HG02798 (cell line): Measurements from ENCODE around the gene PSME3IP1.

Source experiments
- ATAC-seq: cut with Tn5 transposase; IDR thresholded peaks from one replicate; pipeline ENCODE4 v1.9.1; 2021; ENCODE audit warnings: mild to moderate bottlenecking; ENCODE audit not compliant: unreplicated experiment, poor library complexity

PSME3IP1 gene

DNA sequence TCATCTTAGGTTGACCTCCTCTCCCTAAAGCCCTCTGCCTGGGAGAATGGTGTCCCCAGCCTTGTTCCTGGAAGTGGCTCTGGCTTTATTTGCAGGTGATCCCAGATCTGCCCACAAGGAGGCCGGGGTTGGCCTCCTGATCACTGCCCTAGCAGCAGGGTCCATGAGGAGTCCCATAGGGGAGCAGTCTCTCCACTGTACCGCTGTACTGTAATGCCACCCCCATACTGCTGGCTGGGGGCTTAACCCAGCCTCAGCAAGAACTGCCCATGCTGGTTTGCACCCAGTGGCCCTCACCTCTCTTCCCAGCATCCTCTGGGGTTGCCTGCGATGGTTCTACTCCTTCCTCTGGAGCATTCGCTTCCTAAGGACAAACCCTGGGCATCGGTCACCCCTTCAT, 39.1 kb downstream of the PSME3IP1 start:
- ATAC-seq: no peak

GRCh38 chr16:57146040-57146647, 39.7 kb downstream of the PSME3IP1 start:
- ATAC-seq: no peak

GRCh38 chr16:57145046-57146021, 40.5 kb downstream of the PSME3IP1 start:
- no peak for ATAC-seq

- no peak for ATAC-seq
These were observed 41.8 kb downstream of the PSME3IP1 start for GRCh38 chr16:57144027-57144426.

DNA sequence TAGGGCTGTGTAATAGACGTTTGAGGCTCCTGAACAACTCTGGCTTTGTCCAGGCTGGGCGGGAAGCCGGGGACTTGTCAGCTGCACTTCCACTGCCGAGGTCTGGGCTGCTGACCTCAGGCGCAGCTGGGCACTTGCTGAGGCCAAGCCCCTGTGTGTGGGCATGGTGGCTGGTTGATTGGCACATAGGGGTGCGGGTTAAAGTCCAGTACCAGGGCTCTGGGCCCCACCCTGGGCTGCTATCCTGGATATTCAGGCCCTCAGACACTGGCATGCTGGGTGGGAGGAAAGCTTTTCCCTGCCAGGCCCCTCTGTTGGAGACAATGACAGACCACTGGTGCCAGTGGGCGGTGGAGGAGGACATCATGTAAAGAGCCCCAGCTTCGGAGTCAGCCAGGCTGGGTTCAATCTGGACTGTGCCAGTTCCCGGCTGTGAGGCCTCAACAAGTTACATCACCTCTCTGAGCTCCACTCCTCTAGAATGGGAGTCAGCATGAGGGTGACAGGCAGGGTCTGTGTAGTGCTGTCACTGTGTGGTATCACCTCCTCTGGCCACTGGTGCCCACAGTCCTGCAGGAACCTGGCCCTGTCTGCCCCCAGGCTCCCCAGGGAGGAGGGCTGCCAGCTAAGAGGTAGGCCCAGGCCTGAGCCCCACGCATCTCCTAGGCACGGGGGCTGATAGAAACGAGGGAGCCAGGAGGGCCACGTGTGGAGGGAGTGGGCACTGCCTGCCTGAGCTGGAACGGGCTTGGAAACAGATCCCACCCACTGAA, 42.5 kb downstream of the PSME3IP1 start:
- no peak for ATAC-seq

DNA sequence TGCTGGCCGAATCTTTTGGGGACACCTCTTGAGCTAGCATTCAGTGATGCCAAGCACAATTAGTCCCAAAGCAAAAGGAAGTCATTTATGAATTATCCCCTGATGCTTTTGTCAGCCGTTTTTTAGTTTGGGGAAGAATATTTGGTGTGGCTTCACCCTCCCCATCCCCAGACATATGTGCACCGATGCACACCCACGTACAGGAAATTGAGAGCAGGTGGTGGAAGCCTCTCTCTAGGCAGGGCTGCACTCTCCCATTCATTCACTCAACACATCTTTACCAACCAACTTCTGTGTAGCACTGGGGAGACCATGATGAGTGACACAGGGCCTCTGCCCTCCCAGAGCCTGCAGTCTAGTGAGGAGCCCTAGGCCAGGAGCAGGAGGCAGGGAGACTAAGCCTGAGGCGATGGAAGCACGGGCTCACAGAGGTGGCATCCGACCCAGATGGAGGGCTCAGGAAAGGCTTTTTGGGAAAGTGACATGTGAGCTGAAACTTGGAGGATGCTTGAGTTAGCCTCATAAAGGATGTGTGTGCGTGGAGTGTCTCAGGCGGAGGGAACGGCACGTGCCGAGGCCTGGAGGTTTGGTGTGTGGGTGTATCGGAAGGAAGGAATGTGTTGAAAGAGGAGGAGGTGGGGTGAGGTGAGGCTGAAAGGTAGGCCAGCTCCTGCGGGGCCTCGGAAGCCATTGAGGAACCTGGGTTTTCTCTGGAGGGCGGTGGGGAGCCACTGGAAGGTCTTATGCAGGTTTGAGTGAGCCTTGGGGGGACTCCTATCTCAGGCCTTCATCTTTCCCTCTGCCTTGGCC, 43.8 kb downstream of the PSME3IP1 start:
- ATAC-seq: no peak

GRCh38 chr16:57140931-57141668, 44.7 kb downstream of the PSME3IP1 start:
- no peak for ATAC-seq

- no peak for ATAC-seq
These were observed 47.4 kb downstream of the PSME3IP1 start for GRCh38 chr16:57138281-57138935.

DNA sequence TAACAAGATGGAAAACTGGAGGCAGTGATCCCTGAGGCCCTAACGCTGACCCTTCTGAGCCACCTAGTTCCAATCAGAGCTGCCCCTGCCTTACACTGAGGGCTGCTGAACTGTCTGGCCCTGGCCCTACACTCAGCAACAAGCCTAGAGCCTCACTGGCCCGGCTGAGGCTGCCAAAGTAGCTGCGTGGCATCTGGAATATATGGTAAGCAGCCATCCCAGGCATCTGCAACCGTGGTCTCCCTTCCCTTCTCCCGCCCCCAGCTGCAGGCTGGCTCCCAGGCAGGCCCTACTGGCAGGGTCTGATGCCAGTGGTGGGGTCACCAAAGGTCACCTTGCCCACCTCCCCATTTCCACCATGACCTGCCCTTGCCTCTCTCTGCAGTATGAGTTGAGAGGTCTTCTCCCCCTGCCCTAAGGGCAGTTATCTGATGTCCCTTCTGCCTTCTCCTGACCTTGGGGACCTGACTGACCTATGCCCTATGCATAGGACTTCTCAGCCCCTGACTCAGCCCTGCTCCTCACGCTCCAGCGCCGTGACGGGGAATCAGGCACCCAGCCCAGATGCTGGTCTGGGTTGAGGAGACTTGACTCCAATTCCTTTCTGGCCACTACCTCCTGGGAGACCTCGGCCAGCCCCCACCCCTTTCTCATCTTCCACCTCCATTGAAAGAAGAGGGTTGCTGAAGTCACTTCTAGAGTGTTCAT, 48.1 kb downstream of the PSME3IP1 start:
- no peak for ATAC-seq

- no peak for ATAC-seq
These were observed 48.8 kb downstream of the PSME3IP1 start for GRCh38 chr16:57137043-57137442.

DNA sequence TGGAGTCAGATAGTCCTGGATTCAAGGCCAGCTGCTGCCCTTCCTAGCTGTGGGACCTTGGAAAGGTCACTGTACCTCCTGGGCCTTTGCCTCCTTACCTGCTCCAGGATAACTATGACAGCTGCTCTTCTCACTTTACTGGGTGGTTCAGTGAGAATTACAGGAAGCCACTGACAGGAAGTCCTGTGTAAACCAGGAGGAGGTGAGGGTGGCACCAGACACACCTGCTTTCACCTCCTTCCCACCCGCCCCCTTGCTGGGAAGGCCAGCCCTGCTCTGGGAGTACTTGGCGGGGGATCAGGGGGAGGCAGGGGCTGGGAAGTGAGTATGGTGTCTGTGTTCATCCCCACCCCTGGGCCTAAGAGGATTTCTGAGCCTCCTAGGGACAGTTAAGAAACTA, 50.9 kb downstream of the PSME3IP1 start:
- no peak for ATAC-seq

DNA sequence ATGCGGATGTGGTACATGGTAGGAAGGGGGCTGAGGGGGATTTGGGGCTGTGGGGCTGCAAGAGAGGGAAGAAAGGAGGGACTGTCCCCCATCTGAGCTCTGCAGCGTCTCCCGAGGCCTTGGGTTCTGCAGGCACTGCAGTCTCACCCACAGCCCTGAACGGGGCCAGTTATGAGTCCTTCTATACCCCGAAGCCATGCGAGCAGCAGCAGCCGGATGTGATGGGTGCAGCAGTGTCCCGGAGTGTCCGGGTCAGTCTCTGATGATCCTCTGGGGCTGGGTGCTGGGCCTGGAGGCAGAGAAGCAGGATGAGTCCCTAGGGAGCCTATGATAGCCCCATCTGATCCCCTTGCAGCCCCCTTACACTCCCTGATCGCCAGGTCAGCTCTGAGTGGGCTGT, 52.0 kb downstream of the PSME3IP1 start:
- no peak for ATAC-seq

DNA sequence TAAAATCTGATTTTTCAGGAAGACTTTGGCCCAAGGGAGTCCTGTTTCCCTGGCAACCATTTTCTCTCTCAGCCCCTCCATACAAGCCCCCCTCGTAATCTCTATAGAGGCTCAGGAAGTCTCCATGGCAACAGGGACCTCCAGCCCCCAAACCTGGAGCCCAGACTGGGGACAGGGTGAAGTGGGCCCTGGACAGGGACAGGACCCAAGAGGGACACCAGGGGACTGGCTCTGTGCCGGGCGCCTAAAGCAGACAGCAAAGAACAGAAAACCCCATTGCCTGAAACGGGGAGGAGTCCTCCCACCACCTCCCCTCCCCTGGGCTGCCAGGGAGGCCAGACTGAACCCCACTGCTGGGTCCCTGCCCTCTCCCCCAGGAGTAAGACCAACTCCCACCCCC, 52.8 kb downstream of the PSME3IP1 start:
- no peak for ATAC-seq

- no peak for ATAC-seq
These were observed 53.4 kb downstream of the PSME3IP1 start for GRCh38 chr16:57132470-57132869.

DNA sequence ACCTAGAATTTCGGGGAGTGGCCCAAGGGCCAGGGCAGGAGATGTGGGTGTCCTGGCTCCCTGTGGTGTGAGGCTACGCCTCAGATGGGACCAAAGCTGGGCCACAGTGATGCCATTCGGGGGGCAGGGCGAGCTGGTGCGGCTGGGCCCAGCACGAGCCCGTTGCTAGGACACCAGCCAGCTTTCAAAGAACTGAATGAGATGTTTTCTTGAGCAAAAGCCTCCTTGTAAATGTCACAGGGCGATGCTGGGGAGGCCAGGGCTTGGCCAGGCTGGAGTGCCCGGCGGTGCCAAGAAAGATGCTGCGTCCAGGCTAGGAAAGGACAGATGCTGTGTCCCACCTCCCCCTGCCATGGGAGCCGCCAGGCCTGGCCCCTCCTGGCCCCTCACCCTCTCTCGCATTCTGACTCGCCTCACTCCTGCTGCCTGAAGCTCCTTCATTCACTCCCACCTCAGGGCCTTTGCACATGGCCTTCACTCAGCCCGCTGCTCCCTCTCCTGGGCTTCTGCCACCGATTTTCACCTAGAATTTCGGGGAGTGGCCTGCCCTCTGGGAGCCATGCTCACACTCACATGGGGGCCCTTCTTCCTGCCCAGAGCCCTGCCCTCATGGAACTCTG, 54.4 kb downstream of the PSME3IP1 start:
- no peak for ATAC-seq

GRCh38 chr16:57130950-57131321, 54.9 kb downstream of the PSME3IP1 start:
- ATAC-seq: no peak

- no peak for ATAC-seq
These were observed 57.0 kb downstream of the PSME3IP1 start for GRCh38 chr16:57128771-57129389.

DNA sequence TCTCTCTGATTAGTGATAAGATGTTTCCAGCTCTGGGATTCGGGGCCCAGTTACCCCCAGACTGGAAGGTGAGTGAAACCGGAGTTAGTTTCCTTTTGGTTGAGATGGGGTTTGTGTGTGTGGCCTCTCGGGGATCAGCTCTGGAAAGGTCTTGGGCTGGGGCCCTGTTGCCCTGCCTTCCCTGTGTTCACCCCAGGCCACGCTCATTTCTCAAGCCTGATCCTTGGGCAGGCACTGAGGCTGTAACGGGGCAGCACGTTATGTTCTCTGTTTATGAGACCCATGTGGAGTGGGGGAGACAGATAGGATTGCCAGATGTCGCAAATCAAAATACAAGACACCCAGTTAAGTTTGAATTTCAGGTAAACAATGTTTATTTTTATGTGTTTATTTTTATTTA, 58.0 kb downstream of the PSME3IP1 start:
- ATAC-seq: peak; percentile 11
